Breast epithelium (tissue), 4 donors: Measurements from ENCODE around the gene MCM3AP. TPM values are rescaled to one million over a fixed set of nuclear protein-coding genes. Genes with fewer than 3 reads are reported as not detected.

Experiments used
- DNase-seq, 2 donors: peaks; one replicate each; pipeline ENCODE4 v3.0.0-alpha.2; 2019; ENCODE audit warnings: low spot score in 2 of 2
- H3K27ac ChIP-seq, 2 donors: fragments of 200-600 bp; sonication (generic) in 1 of 2; one replicate each; pipeline ENCODE4 v1.5.1; 2016 to 2019; ENCODE audit warnings: mild to moderate bottlenecking in 1 of 2
- H3K27me3 ChIP-seq, 2 donors: fragments of 200-600 bp; sonication (generic) in 1 of 2; one replicate each; pipeline versions ENCODE4 v1.5.1 to v1.6.0; 2017 to 2019; ENCODE audit warnings: control low read depth in 1 of 2, mild to moderate bottlenecking in 1 of 2
- H3K36me3 ChIP-seq: fragments of 200-600 bp; one replicate; pipeline ENCODE4 v1.5.1; 2019
- H3K4me1 ChIP-seq, 2 donors: fragments of 200-600 bp; sonication (generic); one replicate each; pipeline ENCODE4 v1.5.1; 2016 to 2019; ENCODE audit warnings: control low read depth in 1 of 2
- H3K4me3 ChIP-seq, 3 donors: fragments of 200-600 bp; sonication (generic); 1 replicate in 2 of 3; 2 replicates in 1 of 3; pipeline ENCODE4 v1.5.1; 2016 to 2019; ENCODE audit warnings: mild to moderate bottlenecking in 3 of 3, moderate library complexity in 2 of 3
- H3K9me3 ChIP-seq, 2 donors: fragments of 200-600 bp; sonication (generic) in 1 of 2; one replicate each; pipeline ENCODE4 v1.5.1; 2016 to 2019; ENCODE audit warnings: control low read depth in 1 of 2
- POLR2A ChIP-seq: fragments of 450-650 bp; IDR thresholded peaks from one replicate; pipeline ENCODE4 v1.6.1; 2016; ENCODE audit warnings: antibody characterized with exemption, mild to moderate bottlenecking, moderate library complexity
- POLR2AphosphoS5 ChIP-seq, 3 donors: sonication (generic); formaldehyde crosslinking; IDR thresholded peaks; one replicate each; pipeline ENCODE4 v1.6.1; 2017; ENCODE audit warnings: antibody characterized with exemption in 3 of 3
- intact Hi-C: fragments of 100-400 bp; cut with DNase I; formaldehyde crosslinking; loops from one replicate; pipeline ENCODE4 v1.15.1; 2023; ENCODE audit warnings: low total_unique reads
- total RNA-seq, 3 donors: library from RNA; depleted of rRNA; stranded (reverse); fragments of >200 nt; gene quantifications; one replicate each; pipeline ENCODE4 v1.1.0, GENCODE V29; 2016
- TF ChIP-seq, protein P1 (sequence below), 3 donors: fragments of 450-650 bp; IDR thresholded peaks; one replicate each; pipeline ENCODE4 v1.5.1; 2016 to 2017; ENCODE audit warnings: antibody characterized with exemption in 3 of 3, mild to moderate bottlenecking in 3 of 3, moderate library complexity in 3 of 3

The MCM3AP gene
- total RNA-seq, 3 donors from 2014 or later = 91.5 to 100.0 (median 99.2) TPM

DNA sequence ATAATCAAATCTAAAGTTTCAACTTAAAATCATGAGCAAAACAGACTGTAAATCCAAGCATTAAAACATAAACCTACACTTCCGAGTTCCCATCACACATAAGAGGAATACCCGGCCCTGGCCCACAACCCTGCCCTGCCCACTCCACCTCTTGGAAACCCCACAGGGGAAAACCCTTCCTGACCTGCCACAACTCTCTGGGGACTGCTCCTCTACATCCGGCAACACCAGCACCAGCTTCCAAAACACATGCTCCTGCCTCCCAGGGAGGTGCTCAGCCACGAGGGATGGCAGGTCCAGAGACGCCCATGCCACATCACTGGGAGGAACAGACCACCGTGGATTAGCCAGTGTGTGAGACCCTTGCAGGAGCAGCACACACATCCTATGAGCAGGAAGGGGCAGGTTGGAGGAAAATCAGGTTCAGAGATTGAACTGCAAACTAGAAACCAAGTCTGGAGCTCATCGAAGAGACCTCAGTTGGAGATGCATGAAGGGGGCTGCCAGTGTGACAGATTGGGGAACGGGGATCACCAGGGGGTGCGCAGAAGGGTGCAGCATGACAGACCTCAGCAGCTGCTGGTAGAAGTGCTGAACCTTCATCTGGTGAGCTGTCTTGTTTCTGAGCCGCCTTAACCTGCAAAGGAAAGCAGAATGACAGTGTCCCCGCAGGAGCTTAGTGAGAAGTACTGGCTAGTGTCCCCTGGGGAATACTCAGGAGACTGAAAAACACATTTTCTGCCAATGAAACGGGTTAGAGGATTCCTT lies 31.0 kb downstream of the MCM3AP start:
- TF ChIP-seq, protein P1, sequence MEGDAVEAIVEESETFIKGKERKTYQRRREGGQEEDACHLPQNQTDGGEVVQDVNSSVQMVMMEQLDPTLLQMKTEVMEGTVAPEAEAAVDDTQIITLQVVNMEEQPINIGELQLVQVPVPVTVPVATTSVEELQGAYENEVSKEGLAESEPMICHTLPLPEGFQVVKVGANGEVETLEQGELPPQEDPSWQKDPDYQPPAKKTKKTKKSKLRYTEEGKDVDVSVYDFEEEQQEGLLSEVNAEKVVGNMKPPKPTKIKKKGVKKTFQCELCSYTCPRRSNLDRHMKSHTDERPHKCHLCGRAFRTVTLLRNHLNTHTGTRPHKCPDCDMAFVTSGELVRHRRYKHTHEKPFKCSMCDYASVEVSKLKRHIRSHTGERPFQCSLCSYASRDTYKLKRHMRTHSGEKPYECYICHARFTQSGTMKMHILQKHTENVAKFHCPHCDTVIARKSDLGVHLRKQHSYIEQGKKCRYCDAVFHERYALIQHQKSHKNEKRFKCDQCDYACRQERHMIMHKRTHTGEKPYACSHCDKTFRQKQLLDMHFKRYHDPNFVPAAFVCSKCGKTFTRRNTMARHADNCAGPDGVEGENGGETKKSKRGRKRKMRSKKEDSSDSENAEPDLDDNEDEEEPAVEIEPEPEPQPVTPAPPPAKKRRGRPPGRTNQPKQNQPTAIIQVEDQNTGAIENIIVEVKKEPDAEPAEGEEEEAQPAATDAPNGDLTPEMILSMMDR (IDR thresholded peaks at IDR 0.05) = no peak
- TF ChIP-seq POLR2A = no peak
- TF ChIP-seq POLR2AphosphoS5 (IDR thresholded peaks at IDR 0.05) = no peak
- Histone ChIP-seq H3K9me3 (no peaks in the 10 kb centered on the region), H3K4me1 (no peaks in the 10 kb centered on the region), H3K27ac (no peak overlapping the region), H3K27me3 (no peaks in the 10 kb centered on the region), H3K36me3 (peaks cover 20% of the 10 kb centered on the region), H3K4me3 (no peak overlapping the region)
- DNase-seq = no peak
- intact Hi-C loops = no loop called here

GRCh38 chr21:46253610-46254124 lies 31.7 kb downstream of the MCM3AP start:
- TF ChIP-seq, protein P1 (IDR thresholded peaks at IDR 0.05) = no peak
- TF ChIP-seq POLR2AphosphoS5 (IDR thresholded peaks at IDR 0.05) = no peak
- no peaks in the 10 kb centered on the region for H3K27me3 ChIP-seq
- no peak for DNase-seq
- intact Hi-C loops = no loop called here
- peaks cover 20% of the 10 kb centered on the region for H3K36me3 ChIP-seq
- no peak overlapping the region for H3K27ac ChIP-seq
- no peak overlapping the region for H3K4me3 ChIP-seq
- H3K4me1 ChIP-seq = no peaks in the 10 kb centered on the region
- no peaks in the 10 kb centered on the region for H3K9me3 ChIP-seq

- Histone ChIP-seq H3K27ac (no peak overlapping the region), H3K36me3 (peaks cover 20% of the 10 kb centered on the region), H3K27me3 (no peaks in the 10 kb centered on the region), H3K9me3 (no peaks in the 10 kb centered on the region), H3K4me1 (no peaks in the 10 kb centered on the region), H3K4me3 (no peak overlapping the region)
- intact Hi-C loops = no loop called here
- TF ChIP-seq POLR2AphosphoS5 (IDR thresholded peaks at IDR 0.05) = no peak
- TF ChIP-seq, protein P1 (IDR thresholded peaks at IDR 0.05) = no peak
- TF ChIP-seq POLR2A = no peak
- no peak for DNase-seq
Measured at GRCh38 chr21:46252840-46253239, 32.6 kb downstream of the MCM3AP start.

DNA sequence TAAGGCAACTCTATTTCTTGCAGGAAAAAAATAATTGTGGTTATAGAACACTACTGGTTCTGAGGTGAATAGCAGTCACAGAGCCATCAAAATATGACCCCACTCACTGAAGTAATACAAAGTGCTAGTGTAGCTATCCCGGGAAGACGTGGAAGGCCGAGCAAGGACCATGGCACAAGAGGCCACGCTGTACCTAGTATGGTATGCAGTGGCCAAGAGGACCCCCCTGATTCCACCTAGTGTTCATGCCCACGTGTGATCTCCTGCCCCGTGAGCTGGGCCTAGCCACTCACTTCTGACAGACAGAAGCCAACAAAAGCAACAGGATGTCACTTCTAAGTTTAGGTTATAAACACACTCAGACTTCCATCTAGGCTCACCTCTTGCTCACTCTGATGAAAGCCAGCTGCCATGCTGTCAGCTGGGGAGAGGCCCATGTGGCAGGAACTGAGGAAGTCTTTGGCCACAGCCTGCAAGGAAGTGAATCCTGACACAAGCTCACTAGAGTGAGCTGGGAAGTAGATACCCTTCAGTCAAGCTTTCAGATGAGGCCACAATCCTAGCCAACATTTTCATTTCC lies 35.2 kb downstream of the MCM3AP start:
- intact Hi-C loops = no loop called here
- Histone ChIP-seq H3K4me3 (no peak overlapping the region), H3K9me3 (no peaks in the 10 kb centered on the region), H3K36me3 (peaks cover 13% of the 10 kb centered on the region), H3K4me1 (no peaks in the 10 kb centered on the region), H3K27ac (no peak overlapping the region), H3K27me3 (no peaks in the 10 kb centered on the region)
- no peak for DNase-seq
- TF ChIP-seq, protein P1 (IDR thresholded peaks at IDR 0.05) = no peak
- TF ChIP-seq POLR2AphosphoS5 (IDR thresholded peaks at IDR 0.05) = no peak
- TF ChIP-seq POLR2A = no peak

- no peaks in the 10 kb centered on the region for H3K27me3 ChIP-seq
- H3K9me3 ChIP-seq = no peaks in the 10 kb centered on the region
- H3K27ac ChIP-seq = no peak overlapping the region
- H3K4me3 ChIP-seq = no peak overlapping the region
- H3K4me1 ChIP-seq = no peaks in the 10 kb centered on the region
- peaks cover 11% of the 10 kb centered on the region for H3K36me3 ChIP-seq
- no peak for DNase-seq
- intact Hi-C loops = no loop called here
- no peak for TF ChIP-seq POLR2AphosphoS5 (IDR thresholded peaks at IDR 0.05)
- TF ChIP-seq, protein P1 (IDR thresholded peaks at IDR 0.05) = no peak
- no peak for TF ChIP-seq POLR2A
Measured at GRCh38 chr21:46248827-46249226, 36.6 kb downstream of the MCM3AP start.
